Measurements from ENCODE around the gene ICE1.
"Not testable (repeated sequence)": the region's sequence is repeated elsewhere in the genome, so short reads cannot be mapped to it uniquely, and the experiment has no call there.

The ICE1 gene, protein sequence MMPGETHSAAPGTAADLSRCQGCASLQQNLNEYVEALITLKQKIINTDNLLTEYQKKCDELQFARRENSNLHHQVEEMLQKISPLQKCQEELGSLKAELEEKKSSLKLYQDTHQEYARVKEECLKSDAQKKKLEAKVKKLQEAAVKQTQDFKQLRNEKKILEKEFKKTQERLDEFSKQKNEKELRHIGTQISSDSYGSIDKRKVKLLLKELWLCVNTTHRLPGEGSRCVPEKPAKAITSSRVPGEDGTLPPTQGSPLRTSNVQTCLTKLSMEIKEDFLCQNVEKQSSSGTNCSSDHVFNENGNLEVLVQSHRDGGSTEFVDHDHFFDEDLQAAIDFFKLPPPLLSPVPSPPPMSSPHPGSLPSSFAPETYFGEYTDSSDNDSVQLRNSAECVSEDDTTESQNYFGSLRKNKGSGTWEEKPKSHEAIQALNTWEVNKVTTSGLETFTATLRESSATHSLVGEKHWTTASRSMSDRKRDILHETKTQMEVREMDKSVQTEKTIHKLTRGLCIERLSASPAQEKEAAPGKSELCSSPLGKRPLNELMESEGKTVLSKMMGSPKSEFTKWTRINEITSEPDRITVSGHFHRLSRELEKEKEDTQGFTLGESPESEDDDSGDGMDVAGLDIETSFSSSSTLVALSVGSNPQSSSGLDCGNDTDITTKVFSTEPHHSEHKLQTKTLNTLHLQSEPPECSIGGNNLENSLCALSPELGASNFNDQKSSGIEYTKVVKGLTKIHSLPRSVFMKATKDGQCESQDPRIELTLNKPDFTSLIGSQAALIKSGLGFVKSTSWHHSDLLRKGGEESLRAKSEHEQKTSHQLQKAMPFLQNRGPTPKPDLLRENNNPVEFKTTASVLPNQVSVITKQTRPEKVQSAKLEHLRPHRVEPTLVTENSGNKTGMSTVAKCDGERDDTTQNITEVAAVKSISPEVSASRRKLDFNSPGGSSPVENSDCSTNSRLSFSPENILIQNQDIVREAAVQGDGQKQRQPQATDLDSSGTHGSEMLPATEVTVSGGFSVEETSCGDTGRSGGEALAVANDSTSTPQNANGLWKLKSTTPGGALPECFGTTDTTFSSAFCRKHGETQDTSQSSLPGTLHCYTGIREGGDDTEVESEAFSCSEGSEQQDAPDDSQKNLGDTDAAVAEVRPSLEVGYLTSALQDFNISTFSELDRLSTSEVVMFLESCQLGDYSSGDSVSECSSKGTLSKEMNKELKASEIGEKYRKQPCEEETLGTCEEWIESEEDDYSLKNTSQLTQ (N-terminal part only)

DNA sequence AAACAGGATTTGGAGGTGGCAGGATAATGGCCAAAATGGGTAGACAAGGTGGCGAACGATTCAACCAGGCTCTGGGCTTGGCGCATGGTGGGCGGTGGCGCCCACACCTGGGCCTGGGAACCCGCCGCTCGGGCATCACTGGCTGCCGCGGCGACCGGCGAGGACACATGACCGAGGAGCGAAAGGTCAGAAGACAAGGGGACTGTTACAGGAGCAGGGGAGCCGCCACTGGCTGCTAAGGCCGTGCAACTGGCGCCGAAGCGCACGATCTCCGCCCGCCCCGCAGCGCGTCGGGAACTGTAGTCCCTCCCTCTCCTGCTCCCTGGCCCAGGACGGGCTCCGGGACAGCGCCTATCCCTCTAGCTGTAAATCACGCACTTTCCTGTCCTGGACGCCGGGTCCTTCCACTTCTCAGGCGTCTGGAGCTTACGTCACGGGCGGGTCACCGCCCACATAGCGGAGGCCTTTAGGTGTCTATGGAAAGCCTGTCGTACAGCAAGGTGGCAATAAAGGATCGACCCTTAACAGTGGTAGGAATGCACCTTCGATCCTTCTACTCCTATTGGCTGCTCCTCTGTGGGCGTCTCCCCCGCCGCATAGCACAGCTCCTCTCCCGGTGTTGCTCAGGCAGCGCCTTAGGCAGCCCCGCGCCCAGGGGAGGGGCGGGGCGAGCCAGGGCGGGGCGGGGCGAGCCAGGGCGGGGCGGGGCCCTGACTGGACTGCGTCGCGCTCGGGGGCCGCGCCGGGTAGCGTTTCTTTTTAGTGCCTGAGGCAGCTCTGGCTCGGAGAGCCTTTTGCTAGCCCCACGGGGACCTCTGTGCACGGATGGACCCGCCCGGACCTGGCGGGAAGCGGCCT, at the start of gene ICE1:
TSS of gene ICE1 (plus strand) at position 717 of the 858 bp plus-strand sequence. CDS start 239 bp downstream, outside the sequence.
- peak within 1 kb of the TSS; percentile 68 to 100 (median 99) for H3K4me3 ChIP-seq
- peak within 1 kb of the TSS; percentile 71 to 100 (median 97) for H3K27ac ChIP-seq

DNA sequence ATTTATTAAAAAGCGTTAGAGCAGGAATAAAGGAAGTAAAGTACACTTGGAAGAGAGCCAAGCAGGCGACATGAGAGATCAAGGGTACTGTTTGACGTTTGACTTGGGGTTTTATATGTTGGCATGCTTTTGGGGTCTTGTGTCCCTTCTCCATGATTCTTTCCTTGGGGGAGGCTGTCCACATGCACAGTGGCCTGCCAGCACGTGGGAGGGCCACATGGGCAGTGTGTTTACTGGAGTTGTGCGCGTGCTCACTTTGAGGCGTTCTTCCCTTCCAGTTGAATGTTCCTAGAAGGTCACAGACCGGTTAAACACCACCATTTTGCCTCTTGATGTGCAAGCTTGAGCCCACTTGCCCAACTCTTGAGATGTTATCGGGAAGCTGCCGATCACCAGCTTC, 49.5 kb upstream of the ICE1 start:
- H3K4me3 ChIP-seq, result no peak overlapping the region
- no peak overlapping the region for H3K27ac ChIP-seq

DNA sequence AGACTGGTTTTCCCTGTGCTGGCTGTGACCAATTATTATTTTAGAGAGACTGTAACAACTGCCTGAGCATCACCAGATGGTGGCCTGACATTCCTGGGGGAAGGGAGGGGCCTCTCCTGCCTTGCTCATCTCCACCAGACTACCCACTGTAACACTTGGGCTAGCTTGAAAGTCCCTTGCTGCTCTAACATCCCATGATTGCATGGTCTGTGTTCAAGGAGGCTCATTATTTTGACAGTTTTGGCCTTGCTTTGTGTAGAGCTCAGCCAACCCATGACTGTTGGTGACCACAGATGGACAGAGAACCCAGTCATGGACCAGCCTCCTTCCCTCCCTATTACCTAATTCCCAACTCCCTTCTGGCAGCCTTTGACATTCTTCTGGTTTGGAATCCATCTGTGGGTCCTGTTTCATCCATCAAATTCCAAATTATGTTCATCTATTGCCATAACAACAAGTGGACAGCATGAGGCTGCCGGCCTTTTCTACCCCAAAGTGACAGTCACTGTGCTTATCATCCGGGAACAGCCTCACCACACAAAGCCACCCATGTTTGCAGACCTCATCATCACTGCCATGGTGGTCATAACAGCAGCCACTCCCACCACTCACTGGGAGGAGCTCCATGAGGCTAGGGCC, 49.0 kb upstream of the ICE1 start:
- no peak overlapping the region for H3K4me3 ChIP-seq
- H3K27ac ChIP-seq, result peak overlapping the region in 1 of 21 experiments; percentile 6

DNA sequence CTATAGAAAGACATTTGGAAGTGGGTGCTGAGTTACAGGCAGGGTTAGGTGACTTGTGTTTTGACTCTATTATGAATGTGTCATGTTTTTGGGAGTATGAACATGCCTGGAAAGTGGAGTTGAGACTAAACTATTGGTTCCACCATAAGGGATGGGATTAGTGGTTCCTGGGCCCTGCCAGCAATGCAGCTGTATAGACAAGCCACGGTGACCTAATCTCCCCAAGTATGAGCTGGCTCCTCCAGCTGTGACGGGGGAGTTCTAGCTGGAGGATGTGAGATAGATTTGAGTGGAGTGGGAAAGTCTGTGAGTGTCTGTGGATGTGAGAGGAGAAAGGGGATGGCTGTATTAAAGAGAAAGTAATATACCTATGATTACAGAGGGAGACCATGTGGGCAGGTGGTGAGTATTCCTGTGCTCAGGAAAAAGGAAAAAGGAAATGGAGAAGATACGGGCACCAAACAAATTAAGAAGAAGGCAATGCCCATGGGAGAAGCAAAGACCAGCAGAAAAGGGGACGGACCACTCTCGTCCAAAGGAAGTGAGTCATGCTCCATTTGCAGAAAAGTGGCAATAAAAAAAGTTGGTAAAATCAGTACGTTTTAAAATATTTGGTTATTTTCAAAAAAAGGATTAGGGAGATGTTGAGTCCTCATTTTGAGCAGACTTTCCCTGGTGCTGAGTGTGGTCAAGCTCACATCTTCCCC, 48.3 kb upstream of the ICE1 start:
- H3K27ac ChIP-seq, result peak overlapping the region in 1 of 21 experiments; percentile 6
- H3K4me3 ChIP-seq, result no peak overlapping the region

DNA sequence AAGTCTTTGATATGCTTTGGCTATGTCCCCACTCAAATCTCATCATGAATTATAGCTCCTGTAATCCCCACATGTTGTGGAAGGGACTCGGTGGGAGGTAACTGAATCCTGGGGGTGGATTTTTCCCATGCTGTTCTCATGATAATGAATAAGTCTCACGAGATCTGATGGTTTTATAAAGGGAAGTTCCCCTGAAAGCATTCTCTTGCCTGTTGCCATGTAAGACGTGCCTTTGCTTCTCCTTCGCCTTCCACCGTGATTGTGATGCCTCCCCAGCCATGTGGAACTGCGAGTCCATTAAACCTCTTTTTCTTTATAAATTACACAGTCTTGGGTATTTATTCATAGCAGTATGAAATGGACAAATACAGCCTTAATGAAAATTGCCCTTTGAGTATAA, 44.7 kb upstream of the ICE1 start:
- H3K4me3 ChIP-seq, result no peak overlapping the region

DNA sequence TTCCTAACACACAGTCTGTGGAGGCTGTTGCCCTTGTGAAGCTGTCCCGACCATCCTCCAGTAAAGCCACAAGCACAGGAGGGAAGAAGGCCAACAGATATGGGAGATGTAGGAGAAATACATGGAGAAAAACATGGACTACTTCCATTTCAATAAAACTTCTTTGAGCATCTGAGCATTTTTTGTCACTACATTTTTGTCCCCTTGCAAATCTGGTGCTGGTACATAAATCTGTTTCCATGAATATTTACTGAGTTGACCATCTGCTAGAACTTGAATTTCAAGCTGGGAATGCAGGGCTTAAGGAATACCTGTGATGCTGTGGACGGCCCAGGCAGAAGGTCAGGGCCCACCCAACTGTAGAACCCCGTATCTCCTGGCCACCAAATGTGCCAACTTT, 43.9 kb upstream of the ICE1 start:
- no peak overlapping the region for H3K4me3 ChIP-seq
- no peak overlapping the region for H3K27ac ChIP-seq

More for the DNA sequence above, 44.7 kb upstream of the ICE1 start:
- no peak overlapping the region for H3K27ac ChIP-seq

DNA sequence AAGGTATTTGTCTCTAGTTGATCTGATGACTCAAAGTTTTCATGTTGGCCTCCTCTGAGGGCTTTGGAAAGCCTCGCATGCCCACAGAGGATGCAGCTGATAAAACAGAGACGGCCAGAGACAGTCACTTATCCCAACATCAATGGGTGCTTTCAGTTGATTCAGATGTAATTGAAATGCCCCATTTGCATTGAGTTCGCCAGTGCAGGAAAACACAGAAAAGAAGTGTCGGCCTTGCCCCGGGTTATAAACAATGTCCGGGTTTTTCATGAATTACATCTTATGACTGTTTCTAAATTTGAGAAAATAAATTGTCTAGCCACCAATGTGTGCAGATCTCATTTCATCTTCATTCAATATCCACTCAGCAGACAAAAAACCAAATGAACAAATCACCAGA, 42.2 kb upstream of the ICE1 start:
- Histone ChIP-seq H3K4me3 (no peak overlapping the region), H3K27ac (no peak overlapping the region)

DNA sequence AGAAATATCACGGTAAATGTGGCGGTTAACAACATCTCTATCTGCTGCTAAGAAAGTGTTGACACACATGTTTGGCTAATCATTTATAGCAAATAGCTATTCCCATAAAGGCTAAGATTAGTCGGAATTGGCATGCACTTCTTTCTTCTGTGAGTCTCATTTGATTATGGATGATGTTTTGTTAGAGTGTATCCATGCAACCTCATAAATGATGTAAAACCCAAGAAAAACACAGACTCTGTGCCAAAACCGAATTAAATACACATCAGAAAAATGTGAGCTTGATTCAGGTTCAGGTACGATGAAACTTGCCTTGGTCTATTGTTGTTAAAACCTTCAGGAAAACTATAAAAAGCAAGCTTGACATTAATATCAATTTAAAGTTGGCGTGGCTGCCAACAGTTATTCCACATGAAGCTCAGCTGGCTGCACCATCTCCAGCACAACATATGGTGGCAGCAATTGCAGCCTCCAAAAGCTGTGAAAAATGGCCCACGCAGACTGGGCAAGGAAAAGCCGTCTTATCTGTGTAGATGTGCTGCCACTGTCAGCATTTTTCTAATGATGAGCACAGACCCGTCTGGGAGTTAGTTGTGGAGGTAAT, 41.1 kb upstream of the ICE1 start:
- H3K27ac ChIP-seq, result no peak overlapping the region
- no peak overlapping the region for H3K4me3 ChIP-seq

DNA sequence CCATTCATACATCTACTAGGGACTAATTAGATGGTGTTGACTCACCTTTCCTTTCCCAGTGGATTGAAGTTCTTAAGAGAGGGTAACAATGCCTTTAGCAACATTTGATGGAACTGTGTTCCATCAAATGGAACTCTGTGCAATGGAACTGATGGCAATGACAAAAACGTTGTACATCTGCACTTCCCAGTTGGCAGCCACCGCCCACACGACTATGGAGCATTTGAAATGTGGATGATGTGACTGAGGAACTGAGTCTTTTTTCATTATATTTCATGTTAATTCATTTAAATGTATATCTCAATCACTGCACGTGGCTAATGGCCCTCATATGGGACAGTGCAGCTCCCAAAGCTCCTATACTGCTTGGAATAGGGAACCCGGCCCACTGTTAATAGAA, 39.0 kb upstream of the ICE1 start:
- no peak overlapping the region for H3K4me3 ChIP-seq
- no peak overlapping the region for H3K27ac ChIP-seq

DNA sequence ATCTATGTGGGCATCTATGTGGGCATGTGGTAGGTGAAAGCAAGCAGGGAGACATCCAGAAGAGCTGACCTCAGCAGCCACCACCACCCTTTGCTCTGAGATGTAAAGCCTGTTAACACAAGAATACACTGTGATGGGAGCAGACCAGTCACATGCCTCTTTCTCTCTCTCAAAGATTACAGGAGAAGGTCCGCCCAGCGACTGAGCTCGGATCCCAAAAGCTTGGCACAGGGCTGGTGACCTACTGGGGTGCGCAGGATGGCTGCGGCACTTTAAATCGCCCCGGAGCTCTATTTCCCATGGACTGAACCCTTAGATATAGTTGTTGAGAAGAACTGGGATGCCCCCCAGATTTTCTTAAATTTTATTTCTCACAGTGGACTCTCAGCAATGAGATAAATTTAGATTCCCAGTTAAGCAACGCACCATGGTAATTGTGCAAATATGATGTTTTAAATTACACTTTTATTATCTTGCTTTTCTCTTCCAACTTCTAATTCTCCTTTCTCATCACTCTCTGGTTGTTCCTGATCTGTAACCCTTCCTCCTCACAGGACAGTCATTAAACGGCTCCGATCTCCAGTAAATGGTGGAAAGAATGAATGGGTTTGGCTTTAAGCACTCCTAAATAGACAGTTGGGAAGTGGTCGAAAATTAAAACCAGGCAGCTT, 37.7 kb upstream of the ICE1 start:
- H3K27ac ChIP-seq, result peak overlapping the region in 3 of 21 experiments; percentile 6 to 63 (median 36)
- no peak overlapping the region for H3K4me3 ChIP-seq

DNA sequence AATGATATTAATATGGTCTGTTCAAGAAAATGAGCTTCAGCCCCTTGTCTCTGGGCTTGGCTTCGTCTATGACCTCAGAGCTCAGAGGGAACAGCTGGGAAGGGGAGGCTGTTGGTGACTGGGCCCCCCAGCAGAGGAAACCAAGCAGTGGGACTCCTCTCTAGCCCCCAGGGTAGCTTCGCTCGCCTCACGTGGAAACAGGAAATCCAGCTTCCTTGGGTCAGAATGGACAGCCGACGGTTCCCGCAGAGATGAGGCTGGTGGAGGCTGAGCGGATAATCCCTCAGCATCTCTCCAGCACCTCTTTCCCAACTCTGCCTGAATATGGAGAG, 37.2 kb upstream of the ICE1 start:
- Histone ChIP-seq H3K4me3 (no peak overlapping the region), H3K27ac (peak overlapping the region in 3 of 21 experiments; percentile 6 to 63 (median 36))

DNA sequence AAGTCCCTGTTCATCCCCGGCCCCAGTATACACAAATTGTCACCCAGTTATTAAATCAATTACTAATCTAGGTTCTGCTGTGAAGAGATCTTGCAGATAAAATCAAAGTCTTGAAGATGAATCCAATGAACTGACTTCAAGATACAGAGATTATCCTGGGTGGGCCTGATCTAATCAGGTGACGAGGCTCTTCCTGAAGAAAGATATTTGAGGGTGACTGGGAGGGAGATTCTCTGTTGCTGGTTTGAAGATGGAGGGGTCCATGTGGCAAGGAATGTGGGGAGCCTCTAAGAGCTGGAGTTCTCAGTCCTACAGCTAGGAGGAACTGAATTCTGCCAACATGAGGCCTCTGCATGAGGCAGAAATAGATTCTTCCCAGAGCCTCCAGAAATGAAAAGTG, 36.1 kb upstream of the ICE1 start:
- Histone ChIP-seq H3K4me3 (no peak overlapping the region), H3K27ac (no peak overlapping the region)

DNA sequence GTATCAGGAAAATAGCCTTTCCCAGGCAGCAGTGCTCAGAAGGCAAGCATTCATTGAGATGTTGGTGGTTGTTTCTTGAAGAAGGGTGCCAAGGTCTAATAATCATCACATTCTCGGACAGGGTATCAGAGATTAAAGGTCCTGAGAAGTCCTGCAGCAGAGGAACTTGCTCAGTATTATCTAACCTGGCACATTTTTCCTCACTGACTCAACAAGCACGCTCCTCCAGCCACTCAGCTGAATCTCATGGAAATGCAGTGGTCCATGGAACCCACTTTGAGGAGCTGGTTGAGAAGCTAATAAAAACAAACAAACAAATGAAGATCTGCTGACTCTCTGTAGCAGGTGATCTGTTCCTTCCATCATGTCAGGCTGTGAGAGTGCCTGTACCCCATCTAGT, 35.3 kb upstream of the ICE1 start:
- H3K27ac ChIP-seq, result no peak overlapping the region
- H3K4me3 ChIP-seq, result no peak overlapping the region

DNA sequence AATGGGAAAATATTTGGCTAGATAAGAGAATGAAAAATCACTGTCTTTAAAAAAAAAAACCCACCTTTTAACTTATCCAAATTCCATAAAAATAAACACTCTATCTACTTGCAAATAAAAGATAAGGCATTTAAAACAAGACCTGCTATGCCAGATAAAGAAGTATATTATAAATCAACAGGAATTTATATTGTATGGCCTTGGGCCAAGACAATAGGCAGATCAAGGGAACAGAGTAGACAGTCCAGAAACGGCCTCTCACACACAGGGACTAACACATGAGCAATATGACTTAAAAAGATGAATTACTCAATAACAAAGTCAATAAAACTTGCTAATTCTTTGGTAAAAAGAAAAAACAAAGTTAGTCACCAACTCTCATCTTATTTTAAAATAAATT, 34.7 kb upstream of the ICE1 start:
- H3K27ac ChIP-seq, result no peak overlapping the region

DNA sequence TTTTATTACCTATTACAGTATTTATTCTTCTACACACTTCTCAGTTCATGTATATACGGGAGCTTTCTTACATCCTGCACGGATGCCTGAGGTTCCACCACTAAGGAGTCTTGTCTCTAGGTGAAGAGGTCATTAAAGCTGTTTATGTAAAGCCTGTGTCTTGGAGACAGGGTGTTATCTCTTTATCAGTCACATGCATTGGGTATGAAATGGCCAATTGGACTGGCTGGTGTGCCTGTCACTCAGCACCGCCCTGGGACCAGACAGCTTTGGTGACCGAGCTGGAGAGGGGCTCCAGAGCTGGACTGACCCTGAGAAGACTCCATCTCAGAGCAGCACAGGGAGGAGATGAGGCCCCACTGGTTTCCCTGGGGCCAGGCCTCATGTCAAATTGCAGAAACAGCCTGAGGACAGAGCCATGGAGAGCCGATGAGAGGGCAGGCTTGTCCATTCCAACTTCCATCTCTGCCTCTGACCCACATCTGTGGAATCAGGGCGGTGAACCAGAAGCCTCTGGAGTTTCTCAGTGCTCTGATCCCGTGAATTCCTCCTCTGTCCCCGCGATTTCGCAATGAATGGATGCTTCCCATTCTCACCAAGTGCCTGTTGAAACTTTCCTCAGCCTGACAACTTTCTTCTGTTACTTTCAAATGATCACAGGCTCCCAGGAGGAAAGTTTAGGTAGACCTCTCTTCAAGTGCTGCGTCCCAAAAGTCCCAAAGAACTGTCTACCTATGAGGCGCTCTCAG, 32.2 kb upstream of the ICE1 start:
- H3K27ac ChIP-seq, H3K4me3 ChIP-seq: not testable (repeated sequence)

More for the DNA sequence above, 34.7 kb upstream of the ICE1 start:
- H3K4me3 ChIP-seq, result no peak overlapping the region

DNA sequence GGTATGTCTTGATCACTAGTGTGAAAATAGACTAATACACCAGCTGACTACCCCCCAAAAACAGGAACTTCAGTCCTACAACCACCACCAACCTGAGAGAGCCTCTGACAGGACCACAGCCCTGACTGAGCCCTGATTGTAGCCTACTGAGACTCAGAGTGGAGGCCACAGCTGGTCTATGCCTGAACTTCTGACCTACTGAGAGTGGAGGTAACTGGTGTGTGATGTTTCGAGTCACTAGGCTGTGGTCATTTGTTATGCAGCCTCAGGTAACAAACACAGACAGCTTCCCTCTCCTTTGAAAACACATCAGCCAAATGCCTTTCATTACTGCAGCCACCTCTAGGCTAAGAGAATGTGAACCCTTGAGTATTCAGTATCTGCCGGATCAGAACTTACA, 30.0 kb upstream of the ICE1 start:
- not testable (repeated sequence) for H3K27ac ChIP-seq, H3K4me3 ChIP-seq

All from skin epidermis (tissue), 12 donors.